HCT116 (cell line): ENCODE measurements around the gene SOD3.

Source experiments
- EZH2 ChIP-seq: fragments of 200-600 bp; sonication (generic); IDR thresholded peaks from 2 replicates; pipeline ENCODE4 v1.6.1; 2017; ENCODE audit warnings: antibody characterized with exemption, mixed run types
- EZH2phosphoT487 ChIP-seq: fragments of 200-600 bp; IDR thresholded peaks from 2 replicates; pipeline ENCODE4 v1.6.1; 2018; ENCODE audit warnings: antibody characterized with exemption, borderline replicate concordance
- FOSL1 ChIP-seq: IDR thresholded peaks from 2 replicates; pipeline ENCODE4 v1.6.1; 2012; ENCODE audit warnings: low read depth
- JUND ChIP-seq: IDR thresholded peaks from 2 replicates; pipeline ENCODE4 v1.6.1; 2012
- POLR2A ChIP-seq: IDR thresholded peaks from 2 replicates; pipeline ENCODE4 v1.7.0; 2011; ENCODE audit warnings: borderline replicate concordance; ENCODE audit not compliant: insufficient read depth, insufficient read length; ENCODE audit errors: extremely low read depth
- POLR2AphosphoS5 ChIP-seq: IDR thresholded peaks from 2 replicates; pipeline ENCODE4 v1.6.1; 2011; ENCODE audit warnings: mild to moderate bottlenecking, low read depth, low read length, moderate library complexity
- RAD21 ChIP-seq: IDR thresholded peaks from 2 replicates; pipeline ENCODE4 v1.6.1; 2012; ENCODE audit warnings: low read depth, mild to moderate bottlenecking
- SRF ChIP-seq: IDR thresholded peaks from 2 replicates; pipeline ENCODE4 v1.6.1; 2012; ENCODE audit warnings: low read depth
- YY1 ChIP-seq: IDR thresholded peaks from 2 replicates; pipeline ENCODE4 v1.6.1; 2011; ENCODE audit warnings: low read length, low read depth, moderate library complexity, mild to moderate bottlenecking; ENCODE audit not compliant: insufficient replicate concordance; ENCODE audit errors: extremely low read depth
- ZFX ChIP-seq: fragments of 450-650 bp; IDR thresholded peaks from 2 replicates; pipeline ENCODE4 v1.6.1; 2017
- TF ChIP-seq, protein P1 (sequence below), 3 experiments: fragments of 200-600 bp in 1 of 3; sonication (generic) in 1 of 3; IDR thresholded peaks in 2 of 3; conservative IDR thresholded peaks in 1 of 3; 2 replicates each; pipeline ENCODE4 v1.5.1; 2012 to 2017; ENCODE audit warnings: low read depth in 2 of 3, low read length in 2 of 3, antibody characterized with exemption in 1 of 3, borderline replicate concordance in 1 of 3, control low read depth in 1 of 3, mild to moderate bottlenecking in 1 of 3, mixed read lengths in 1 of 3, mixed run types in 1 of 3, moderate library complexity in 1 of 3; ENCODE audit not compliant: insufficient read depth in 1 of 3
- TF ChIP-seq, protein P2 (sequence below): IDR thresholded peaks from 2 replicates; pipeline ENCODE4 v1.6.1; 2012
- TF ChIP-seq, protein P3 (sequence below): IDR thresholded peaks from 2 replicates; pipeline ENCODE4 v1.6.1; 2012
- TF ChIP-seq, protein P4 (sequence below): IDR thresholded peaks from 2 replicates; pipeline ENCODE4 v1.6.1; 2012; ENCODE audit warnings: low read depth

DNA sequence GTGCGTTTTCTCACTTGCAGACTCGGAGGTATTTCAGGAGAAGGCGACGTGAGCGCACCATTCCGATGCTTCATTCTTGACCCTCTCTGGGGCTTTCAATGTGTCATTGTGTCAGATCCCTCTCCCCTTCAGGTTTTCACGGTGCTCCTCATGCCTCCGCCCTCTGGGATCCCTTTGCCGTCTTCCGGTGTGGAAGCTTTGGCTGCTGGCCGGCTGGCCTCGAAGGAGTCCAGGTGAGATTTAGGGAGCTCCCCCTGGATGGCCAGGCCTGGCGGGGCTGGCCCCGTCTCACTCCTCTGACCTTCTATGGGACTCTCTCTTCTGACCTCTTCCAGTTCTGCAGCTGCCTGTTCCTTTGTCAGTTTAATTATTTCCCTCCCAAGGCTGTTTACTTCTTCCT lies 12.9 kb downstream of the SOD3 start:
- TF ChIP-seq, protein P1, sequence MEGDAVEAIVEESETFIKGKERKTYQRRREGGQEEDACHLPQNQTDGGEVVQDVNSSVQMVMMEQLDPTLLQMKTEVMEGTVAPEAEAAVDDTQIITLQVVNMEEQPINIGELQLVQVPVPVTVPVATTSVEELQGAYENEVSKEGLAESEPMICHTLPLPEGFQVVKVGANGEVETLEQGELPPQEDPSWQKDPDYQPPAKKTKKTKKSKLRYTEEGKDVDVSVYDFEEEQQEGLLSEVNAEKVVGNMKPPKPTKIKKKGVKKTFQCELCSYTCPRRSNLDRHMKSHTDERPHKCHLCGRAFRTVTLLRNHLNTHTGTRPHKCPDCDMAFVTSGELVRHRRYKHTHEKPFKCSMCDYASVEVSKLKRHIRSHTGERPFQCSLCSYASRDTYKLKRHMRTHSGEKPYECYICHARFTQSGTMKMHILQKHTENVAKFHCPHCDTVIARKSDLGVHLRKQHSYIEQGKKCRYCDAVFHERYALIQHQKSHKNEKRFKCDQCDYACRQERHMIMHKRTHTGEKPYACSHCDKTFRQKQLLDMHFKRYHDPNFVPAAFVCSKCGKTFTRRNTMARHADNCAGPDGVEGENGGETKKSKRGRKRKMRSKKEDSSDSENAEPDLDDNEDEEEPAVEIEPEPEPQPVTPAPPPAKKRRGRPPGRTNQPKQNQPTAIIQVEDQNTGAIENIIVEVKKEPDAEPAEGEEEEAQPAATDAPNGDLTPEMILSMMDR (IDR thresholded peaks at IDR 0.05 in 2 of 3, conservative IDR thresholded peaks at IDR 0.05 in 1 of 3; ENCODE audit: borderline replicate concordance in 1 of 3, insufficient read depth in 1 of 3, low read depth in 2 of 3, low read length in 2 of 3): no peak
- TF ChIP-seq EZH2phosphoT487 (no peak), SRF (no peak), POLR2AphosphoS5 (no peak), EZH2 (no peak), FOSL1 (no peak), POLR2A (no peak), RAD21 (no peak), ZFX (no peak), YY1 (no peak), JUND (no peak)
- TF ChIP-seq, protein P2, sequence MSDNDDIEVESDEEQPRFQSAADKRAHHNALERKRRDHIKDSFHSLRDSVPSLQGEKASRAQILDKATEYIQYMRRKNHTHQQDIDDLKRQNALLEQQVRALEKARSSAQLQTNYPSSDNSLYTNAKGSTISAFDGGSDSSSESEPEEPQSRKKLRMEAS: no peak
- TF ChIP-seq, protein P3, sequence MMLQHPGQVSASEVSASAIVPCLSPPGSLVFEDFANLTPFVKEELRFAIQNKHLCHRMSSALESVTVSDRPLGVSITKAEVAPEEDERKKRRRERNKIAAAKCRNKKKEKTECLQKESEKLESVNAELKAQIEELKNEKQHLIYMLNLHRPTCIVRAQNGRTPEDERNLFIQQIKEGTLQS: no peak
- TF ChIP-seq, protein P4, sequence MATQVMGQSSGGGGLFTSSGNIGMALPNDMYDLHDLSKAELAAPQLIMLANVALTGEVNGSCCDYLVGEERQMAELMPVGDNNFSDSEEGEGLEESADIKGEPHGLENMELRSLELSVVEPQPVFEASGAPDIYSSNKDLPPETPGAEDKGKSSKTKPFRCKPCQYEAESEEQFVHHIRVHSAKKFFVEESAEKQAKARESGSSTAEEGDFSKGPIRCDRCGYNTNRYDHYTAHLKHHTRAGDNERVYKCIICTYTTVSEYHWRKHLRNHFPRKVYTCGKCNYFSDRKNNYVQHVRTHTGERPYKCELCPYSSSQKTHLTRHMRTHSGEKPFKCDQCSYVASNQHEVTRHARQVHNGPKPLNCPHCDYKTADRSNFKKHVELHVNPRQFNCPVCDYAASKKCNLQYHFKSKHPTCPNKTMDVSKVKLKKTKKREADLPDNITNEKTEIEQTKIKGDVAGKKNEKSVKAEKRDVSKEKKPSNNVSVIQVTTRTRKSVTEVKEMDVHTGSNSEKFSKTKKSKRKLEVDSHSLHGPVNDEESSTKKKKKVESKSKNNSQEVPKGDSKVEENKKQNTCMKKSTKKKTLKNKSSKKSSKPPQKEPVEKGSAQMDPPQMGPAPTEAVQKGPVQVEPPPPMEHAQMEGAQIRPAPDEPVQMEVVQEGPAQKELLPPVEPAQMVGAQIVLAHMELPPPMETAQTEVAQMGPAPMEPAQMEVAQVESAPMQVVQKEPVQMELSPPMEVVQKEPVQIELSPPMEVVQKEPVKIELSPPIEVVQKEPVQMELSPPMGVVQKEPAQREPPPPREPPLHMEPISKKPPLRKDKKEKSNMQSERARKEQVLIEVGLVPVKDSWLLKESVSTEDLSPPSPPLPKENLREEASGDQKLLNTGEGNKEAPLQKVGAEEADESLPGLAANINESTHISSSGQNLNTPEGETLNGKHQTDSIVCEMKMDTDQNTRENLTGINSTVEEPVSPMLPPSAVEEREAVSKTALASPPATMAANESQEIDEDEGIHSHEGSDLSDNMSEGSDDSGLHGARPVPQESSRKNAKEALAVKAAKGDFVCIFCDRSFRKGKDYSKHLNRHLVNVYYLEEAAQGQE: no peak
